ENCODE data around the gene APOO. TPM values are rescaled to one million over a fixed set of nuclear protein-coding genes. Genes with fewer than 3 reads are reported as not detected.
A peak's percentile ranks its signal among the peaks of the same experiment; 100 is the strongest.

APOO gene
- total RNA-seq, 2 donors from 2014 or later, result 31.4 to 31.7 TPM

DNA sequence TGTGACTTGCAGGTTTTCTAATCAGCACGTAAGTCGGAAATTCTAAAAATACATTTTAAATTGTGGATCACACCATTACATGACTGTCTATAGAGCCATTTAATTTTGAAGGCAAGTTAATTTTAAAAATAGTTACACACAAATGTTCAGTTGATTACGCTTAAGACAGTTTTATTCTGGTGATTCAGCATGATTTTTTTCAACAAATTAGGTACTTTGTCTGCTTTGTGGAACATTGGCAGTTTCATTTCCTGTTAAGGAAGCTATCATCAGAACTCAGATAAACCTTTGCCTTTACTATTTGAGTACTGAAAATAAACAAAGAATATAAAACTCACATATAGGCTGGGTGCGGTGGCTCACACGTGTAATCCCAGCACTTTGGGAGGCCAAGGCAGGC is 105.3 kb downstream of the APOO start:
- ATAC-seq, result peak; percentile 49
- intact Hi-C loops (cut with DNase I, micrococcal nuclease), result no loop called here
- peak in 1 of 2 donors; percentile 41 for DNase-seq

DNA sequence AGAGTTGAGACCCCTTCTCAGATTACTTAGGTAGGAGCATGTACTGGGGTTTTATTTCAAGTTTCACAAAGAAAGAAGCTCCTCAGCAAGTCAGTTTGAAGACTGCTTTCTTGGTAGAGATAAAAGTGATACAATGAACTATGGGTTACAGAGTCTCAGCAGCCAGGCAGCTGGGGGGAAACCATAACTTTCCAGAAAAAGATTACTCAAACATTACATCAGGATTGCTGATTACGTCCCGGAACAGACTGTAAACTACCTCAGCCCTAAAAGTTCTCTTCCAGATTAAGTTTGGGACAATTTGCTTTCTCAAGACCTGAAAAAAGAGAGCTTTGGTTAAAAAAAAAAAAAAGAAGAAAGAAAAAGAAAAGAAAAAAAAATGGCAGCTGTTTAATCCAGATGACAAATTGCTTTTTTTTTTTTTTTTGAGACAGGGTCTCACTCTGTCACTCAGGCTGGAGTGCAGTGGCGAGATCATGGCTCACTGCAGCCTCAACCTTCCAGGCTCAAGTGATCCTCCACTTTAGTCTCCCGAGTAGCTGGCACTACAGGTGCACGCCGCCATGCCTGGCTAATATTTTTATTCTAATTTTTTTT is 108.2 kb downstream of the APOO start:
- DNase-seq (no peak), ATAC-seq (peak; percentile 16)
- intact Hi-C loops (cut with DNase I, micrococcal nuclease), result no loop called here

DNA sequence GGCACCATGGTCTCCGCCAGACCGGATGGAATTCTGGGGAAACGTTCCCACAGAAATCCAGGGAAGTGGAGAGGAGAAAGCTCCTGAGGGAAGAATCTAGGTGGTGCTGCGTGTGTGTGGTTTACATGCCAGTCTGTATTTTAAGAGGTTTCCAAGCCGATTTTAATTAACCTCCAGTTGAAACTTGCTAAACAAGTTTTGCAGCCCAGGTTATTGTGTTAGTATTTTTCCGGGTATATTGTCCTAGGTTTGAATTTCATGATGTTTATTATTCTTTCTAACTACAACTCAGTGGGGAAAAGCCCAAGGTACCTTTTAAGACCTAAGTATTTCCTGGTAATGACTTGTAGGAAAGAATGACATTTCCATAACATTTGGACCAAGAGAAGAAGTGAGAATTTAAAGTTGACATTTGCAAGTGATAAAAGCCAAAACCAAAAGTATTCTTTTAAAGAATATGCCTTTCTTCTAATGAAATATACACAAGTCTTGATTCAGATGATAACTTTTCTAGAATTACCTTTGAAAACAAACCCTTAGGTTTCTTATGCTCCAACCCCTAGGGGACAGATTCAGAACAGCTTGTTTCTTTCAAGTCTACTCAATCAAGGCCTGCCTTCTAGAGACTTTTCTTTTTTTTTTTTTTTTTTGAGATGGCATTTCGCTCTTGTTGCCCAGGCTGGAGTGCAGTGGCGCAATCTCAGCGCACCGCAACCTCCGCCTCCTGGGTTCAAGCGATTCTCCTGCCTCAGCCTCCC is 110.2 kb downstream of the APOO start:
- DNase-seq, result no peak
- ATAC-seq, result peak; percentile 82
- intact Hi-C loops (cut with DNase I, micrococcal nuclease), result no loop called here

DNA sequence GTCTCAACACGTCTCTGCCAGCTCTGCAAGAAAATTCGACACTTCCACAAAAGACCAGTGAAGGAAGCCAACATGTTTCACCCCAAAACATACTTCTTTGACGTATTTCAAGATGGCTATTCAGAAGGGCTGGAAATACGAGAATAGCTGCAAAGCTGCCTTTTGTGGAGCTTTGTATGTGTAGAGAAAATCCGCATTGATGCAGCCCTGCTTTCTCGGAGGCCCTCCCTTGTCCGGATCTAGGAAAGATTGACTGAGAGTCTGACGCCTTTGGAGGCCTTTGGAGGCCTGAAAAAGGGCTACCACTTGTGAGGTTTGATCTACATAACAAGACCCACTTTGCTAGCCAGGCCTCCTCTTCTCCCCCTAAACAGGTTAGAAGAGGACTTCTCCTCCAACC is 112.5 kb downstream of the APOO start:
- intact Hi-C loops (cut with DNase I, micrococcal nuclease), result no loop called here
- no peak for ATAC-seq
- DNase-seq, result no peak

DNA sequence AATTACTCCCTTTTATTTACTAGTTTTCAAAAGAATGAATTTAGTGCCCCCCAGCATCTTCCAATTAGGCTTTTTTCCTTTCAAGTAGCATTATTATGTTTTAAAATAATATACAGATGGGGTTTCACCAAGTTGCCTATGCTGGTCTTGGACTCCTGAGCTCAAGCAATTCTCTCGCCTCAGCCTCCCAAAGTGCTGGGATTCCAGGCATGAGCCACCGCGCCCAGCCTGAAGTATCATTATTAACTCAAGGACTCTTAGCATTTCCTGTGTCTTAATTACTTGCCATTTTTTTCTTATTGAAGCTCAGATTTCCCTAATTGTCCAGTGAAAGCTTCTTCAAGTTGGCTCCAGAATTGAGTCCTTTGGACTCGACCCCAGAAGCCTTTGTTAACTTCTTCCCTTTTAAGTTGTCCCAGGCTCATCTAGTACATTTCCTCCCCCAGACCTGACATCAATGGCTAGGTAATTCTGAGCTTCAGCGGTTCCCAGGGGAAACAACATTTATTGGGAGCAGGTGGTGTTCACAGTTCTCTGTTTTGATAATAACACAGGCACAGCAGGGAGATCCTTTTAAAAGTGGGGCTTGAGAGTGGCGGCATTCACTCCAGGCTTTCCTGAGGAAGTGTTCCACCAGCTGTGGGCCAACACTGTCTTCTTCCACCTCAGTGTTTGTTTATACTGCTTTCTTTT is 114.7 kb downstream of the APOO start:
- intact Hi-C loops (cut with DNase I, micrococcal nuclease), result no loop called here
- no peak for DNase-seq
- ATAC-seq, result no peak

DNA sequence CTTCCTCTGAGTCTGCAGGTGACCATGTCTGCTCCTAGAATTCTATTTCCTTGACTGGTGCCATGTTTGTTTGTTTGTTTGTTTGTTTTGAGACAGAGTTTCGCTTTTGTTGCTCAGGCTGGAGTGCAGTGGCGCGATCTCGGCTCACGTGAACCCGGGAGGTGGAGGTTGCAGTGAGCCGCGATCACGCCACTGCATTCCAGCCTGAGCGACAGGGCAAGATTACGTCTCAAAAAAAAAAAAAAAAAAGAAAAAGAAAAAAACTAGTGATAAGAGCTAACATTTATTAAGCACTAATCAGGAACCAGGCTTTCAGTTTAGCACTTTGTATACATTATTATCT is 117.6 kb downstream of the APOO start:
- ATAC-seq (no peak), DNase-seq (no peak)
- intact Hi-C loops (cut with DNase I, micrococcal nuclease), result no loop called here

DNA sequence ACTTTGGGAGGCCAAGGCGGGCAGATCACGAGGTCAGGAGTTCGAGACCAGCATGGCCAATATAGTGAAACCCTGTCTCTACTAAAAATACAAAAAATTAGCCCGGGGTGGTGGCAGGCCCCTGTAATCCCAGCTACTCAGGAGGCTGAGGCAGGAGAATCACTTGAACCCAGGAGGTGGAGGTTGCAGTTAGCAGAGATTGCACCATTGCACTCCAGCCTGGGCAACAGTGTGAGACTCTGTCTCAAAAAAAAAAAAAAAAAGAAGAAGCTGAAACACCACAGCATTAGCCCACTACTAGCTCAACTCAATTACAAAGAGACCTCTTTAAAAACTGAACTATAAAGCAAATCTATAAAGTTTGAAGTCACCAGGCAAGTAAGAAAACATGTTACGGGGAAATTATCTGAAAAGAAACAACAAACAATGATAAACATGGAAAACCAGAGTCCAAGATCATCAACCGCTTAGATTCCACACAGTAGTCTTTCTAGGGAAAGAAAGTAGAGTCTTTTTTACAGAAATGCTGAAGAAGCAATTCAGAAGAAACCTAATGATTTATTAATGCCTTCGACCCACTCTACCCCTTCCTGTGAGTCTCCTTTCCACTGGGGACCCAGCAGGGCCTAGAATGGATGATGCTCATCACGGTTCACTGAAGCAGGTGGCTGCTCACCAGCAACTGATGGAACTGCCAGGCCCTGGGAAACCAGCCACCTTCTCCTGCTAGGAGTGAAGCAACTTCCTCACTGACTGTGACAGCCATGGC is 118.2 kb downstream of the APOO start:
- no peak for DNase-seq
- intact Hi-C loops (cut with DNase I, micrococcal nuclease), result no loop called here
- no peak for ATAC-seq

DNA sequence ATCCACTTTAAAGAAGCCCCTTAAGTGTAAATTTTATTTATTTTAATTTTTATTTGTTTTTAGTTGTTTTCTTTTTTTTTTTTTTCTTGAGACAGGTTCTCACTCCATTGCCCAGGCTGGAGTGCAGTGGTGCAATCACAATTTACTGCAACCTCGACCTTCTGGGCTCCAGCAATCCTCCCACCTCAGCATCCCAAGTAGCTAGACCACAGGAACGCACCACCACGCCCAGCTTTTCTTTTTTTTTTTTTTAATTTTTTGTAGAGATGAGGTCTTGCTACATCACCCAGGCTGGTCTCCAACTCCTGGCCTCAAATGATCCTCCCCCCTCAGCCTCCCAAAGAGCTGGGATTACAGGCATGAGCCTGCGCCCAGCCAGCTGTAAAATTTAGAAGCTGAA is 118.8 kb downstream of the APOO start:
- intact Hi-C loops (cut with DNase I, micrococcal nuclease), result no loop called here
- no peak for DNase-seq

DNA sequence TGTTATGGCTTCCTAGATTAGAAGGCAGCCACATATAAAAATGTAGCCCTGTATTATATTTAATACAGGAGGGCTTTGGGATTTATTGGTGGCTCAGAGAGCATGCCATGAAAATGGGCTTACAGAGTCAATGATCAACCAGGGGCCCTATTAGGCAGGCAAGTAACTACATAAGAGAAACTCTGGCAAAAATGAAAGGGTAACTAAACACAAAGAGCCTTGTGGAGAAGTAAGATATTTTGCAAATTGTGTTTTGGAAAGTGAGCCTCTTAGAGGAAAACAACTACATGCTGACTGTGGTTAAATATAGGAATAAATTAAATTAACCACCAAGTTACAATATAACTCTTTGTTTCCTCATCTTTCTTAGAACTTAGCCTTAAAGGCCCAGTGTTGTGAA is 119.2 kb downstream of the APOO start:
- no peak for ATAC-seq
- intact Hi-C loops (cut with DNase I, micrococcal nuclease), result no loop called here
- DNase-seq, result no peak

More for the DNA sequence above, 118.8 kb downstream of the APOO start:
- ATAC-seq, result no peak

DNA sequence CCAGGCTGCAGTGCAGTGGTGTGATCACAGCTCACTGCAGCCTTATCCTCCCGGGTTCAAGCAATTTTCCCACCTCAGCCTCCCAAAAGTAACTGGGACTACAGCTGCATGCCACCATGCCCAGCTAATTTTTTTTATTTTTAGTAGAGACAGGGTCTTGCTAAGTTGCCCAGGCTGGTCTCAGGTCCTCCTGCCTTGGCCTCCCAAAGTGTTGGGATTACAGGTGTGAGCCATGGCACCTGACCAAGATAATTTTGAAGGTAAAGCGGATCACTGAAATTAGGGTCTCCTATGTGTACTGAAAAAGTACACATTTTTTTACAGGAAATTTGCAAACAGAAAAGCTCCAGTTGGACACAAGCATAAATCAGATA is 120.0 kb downstream of the APOO start:
- DNase-seq, result no peak
- intact Hi-C loops (cut with DNase I, micrococcal nuclease), result no loop called here
- ATAC-seq, result no peak

DNA sequence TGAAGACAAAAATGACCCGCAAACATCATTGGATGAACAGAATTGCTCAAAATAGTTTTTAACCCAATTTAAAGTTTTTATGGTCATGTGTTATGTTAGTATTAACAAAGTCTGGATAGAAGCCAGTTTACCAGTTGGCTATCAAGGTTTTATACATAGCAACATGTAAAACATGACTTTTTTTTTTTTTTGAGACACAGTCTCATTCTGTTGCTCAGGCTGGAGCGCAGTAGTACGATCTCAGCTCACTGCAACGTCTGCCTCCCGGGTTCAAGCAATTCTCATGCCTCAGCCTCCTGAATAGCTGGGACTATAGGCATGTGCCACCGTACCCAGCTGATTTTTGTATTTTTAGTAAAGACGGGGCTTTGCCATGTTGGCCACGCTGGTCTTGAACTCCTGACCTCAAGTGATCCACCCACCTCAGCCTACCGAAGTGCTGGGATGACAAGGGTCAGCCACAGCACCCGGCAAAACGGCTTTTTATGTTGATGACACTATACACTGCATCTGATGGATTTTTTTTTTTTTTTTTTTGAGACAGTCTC is 121.4 kb downstream of the APOO start:
- intact Hi-C loops (cut with DNase I, micrococcal nuclease), result no loop called here
- no peak for DNase-seq
- no peak for ATAC-seq

DNA sequence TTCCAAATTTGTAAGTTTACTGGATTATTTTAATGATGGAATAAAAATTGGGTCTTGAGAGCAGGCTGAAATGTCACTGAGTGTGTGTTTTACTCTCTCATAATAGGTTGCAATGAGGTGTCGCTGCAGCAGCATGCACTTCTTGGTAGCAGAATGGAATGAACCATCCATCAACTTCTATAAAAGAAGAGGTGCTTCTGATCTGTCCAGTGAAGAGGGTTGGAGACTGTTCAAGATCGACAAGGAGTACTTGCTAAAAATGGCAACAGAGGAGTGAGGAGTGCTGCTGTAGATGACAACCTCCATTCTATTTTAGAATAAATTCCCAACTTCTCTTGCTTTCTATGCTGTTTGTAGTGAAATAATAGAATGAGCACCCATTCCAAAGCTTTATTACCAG is 122.2 kb downstream of the APOO start:
- DNase-seq (no peak), ATAC-seq (no peak)
- intact Hi-C loops (cut with DNase I, micrococcal nuclease), result no loop called here

DNA sequence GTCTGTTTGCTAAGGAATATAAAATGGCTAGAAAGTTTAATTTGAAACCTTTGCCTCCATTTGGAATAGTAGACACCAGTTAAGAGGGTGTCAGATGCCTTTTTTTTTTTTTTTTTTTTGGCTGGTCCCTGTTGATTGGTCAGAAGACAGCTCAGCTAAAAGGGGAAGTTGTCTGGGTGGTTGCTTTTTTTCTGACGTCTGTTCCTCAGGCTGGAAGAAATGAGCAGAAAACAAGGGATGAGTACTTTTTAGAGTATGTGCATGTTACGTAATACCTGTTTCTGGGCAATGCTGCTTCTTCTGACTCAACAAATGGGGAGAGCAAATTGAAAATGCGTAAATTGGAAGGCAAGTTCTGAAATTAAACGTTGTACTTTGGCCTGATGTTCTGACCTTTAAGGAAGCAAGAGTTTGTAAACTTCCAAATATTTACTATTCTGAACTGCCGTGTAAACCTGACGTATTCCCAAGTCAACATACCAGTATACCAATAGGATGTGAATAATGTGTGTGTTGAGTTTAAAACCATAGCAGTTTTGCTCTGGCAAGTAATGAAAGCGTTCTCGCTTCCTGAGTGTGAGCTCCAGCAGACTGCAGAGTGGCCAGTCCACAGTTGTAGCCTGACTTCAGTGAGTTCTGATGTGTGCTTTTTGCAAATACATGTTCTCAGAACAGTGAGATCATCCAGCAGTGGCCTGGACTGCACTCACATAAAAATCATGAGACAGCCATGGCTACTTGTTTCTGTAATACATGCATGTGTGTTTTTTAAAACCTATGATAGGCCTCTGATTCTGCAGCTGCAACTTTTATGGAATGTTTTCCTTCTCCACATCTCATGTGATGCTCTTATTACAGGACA is 123.0 kb downstream of the APOO start:
- intact Hi-C loops (cut with DNase I, micrococcal nuclease), result loop anchor here in 1 of 2 donors (5.0 kb wide), 1 partner anchor 118 kb away; no protein-coding TSS in a partner anchor
- DNase-seq (no peak), ATAC-seq (peak; percentile 8)

DNA sequence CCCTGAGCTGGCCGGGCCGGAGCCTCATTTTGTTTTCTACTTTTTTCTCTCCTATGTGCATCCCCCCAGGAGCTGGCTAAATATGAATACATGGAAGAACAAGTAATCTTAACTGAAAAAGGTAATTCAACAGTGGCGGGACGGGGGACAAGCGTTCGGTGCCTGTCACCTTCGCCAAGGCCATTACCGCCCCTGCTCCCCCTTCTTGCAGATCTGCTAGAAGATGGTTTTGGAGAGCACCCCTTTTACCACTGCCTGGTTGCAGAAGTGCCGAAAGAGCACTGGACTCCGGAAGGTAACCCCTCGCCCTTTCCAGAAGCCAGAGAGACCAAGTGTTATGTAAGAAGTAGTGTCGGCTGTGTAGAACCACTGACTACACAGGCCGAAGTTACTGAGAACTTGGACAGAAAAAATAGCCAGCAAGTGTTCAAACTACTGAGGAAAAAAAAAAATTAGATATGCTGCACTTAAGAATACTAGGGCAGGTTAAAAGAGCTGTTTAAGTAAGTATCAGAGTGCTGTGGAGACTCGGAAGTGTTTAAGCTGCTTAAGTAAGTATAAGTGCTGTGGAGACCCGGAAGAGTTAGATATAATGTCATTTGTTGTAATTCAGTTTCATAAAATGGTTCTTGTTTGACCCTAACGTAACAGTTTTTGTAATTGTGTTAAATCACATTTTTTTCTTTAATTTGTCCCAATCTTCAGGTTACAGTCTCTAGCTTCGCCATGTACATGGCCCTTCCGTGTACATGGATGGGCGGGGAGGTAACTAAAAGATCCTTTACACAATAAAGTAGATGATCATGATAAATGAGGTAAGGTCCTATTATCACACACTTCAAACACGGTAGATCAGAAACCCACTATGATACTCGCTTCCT is 123.9 kb downstream of the APOO start:
- intact Hi-C loops (cut with DNase I, micrococcal nuclease), result loop anchor here in 1 of 2 donors (5.0 kb wide), 1 partner anchor 118 kb away; no protein-coding TSS in a partner anchor
- DNase-seq, result no peak
- peak; percentile 15 for ATAC-seq

Data from left colon (tissue), 2 donors.